Measurements from ENCODE around the gene CCDC148. TPM values are rescaled to one million over a fixed set of nuclear protein-coding genes. Genes with fewer than 3 reads are reported as not detected.

CCDC148 gene
- total and polyA plus RNA-seq, 10 of the 15 experiments (the other 5 are each of a cell fraction or from before 2014, with no cell fraction given), result 0.07 to 0.30 (median 0.18) TPM; not detected in 7

GRCh38 chr2:158291544-158292180 is 164.9 kb downstream of the CCDC148 start (continued):
- TF ChIP-seq ZNF592 (IDR thresholded peaks at IDR 0.05) (no peak), PKNOX1 (IDR thresholded peaks at IDR 0.05) (no peak), ZNF274 (IDR thresholded peaks at IDR 0.05; ENCODE audit: insufficient read depth, insufficient read length) (no peak), ATF3 (IDR thresholded peaks at IDR 0.05; ENCODE audit: borderline replicate concordance, extremely low read depth, low read depth, low read length) (no peak), SREBF1 (IDR thresholded peaks at IDR 0.05; ENCODE audit: low read length) (no peak), NFYA (IDR thresholded peaks at IDR 0.05; ENCODE audit: borderline replicate concordance, low read depth, low read length) (no peak), RBBP5 (conservative IDR thresholded peaks at IDR 0.05) (no peak), MYB (IDR thresholded peaks at IDR 0.05; ENCODE audit: borderline replicate concordance, low read depth, low read length) (no peak)
